ENCODE measurements around the gene NAXD.
"Not testable (repeated sequence)": the region's sequence is repeated elsewhere in the genome, so short reads cannot be mapped to it uniquely, and the experiment has no call there.

Gene NAXD

GRCh38 chr13:110615322-110616102 is at the start of gene NAXD:
Gene NAXD (plus strand): TSS chr13:110615545. CDS start chr13:110615602, 57 bp downstream.
- DNase-seq: peak; percentile 40

GRCh38 chr13:110566171-110566570 is 49.2 kb upstream of the NAXD start:
- DNase-seq: no peak

GRCh38 chr13:110568612-110569011 is 46.7 kb upstream of the NAXD start:
- no peak for DNase-seq

GRCh38 chr13:110569962-110570361 is 45.4 kb upstream of the NAXD start:
- not testable (repeated sequence) for DNase-seq

- DNase-seq: no peak
These were observed 44.5 kb upstream of the NAXD start for GRCh38 chr13:110570886-110571285.

- no peak for DNase-seq
These were observed 43.2 kb upstream of the NAXD start for GRCh38 chr13:110571896-110572777.

GRCh38 chr13:110572778-110573118 is 42.6 kb upstream of the NAXD start:
- no peak for DNase-seq

- no peak for DNase-seq
These were observed 41.2 kb upstream of the NAXD start for GRCh38 chr13:110574161-110574560.

GRCh38 chr13:110575322-110576069 is 39.8 kb upstream of the NAXD start:
- DNase-seq: no peak

GRCh38 chr13:110576070-110576394 is 39.3 kb upstream of the NAXD start:
- DNase-seq: no peak

GRCh38 chr13:110576736-110577476 is 38.4 kb upstream of the NAXD start:
- DNase-seq: no peak

GRCh38 chr13:110578363-110578762 is 37.0 kb upstream of the NAXD start:
- no peak for DNase-seq

- no peak for DNase-seq
These were observed 34.5 kb upstream of the NAXD start for GRCh38 chr13:110580800-110581199.

GRCh38 chr13:110581506-110582185 is 33.7 kb upstream of the NAXD start:
- DNase-seq: no peak

- no peak for DNase-seq
These were observed 32.9 kb upstream of the NAXD start for GRCh38 chr13:110582421-110582954.

GRCh38 chr13:110583178-110583865 is 32.0 kb upstream of the NAXD start:
- no peak for DNase-seq

- no peak for DNase-seq
These were observed 25.5 kb upstream of the NAXD start for GRCh38 chr13:110589793-110590390.

- no peak for DNase-seq
These were observed 24.8 kb upstream of the NAXD start for GRCh38 chr13:110590577-110590976.

GRCh38 chr13:110592665-110593064 is 22.7 kb upstream of the NAXD start:
- no peak for DNase-seq

- DNase-seq: no peak
These were observed 21.8 kb upstream of the NAXD start for GRCh38 chr13:110593430-110594130.

Data from NCI-H524 treated with DMSO at 0.1 percent for 48 hours (cell line).